ENCODE results near the gene MYOG. TPM values are rescaled to one million over a fixed set of nuclear protein-coding genes. Genes with fewer than 3 reads are reported as not detected.

The MYOG gene
- total and polyA plus RNA-seq, 10 of the 15 experiments (the other 5 are each of a cell fraction or from before 2014, with no cell fraction given): not detected

DNA sequence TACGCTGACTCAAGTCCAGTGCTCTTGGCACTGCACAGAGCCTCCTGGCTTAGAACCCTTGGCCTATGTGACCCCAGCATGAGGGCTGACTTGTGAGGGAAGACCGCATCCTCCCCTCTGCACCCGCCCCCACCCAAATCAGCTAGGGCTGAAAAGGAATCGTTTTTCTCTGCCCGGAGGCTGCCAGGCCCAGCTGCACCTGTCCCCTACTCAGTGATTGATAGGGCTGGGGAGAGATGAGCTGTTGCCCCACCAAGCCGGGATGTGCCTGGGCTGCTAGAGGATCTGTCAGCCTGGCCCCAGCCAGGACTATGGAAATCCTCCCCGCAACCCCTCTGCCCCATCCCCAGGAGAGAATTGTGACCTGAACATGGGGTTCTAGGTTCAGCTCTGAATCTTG, 20.6 kb downstream of the MYOG start:
- FAIRE-seq: no peak
- Histone ChIP-seq H3K9me3 (replicated peaks; ENCODE audit: control insufficient read depth, insufficient read depth, low read length) (no peaks in the 10 kb centered on the region), H3K4me2 (ENCODE audit: control insufficient read depth, insufficient read depth) (no peak overlapping the region), H4K20me1 (ENCODE audit: control insufficient read depth, insufficient read depth) (no peaks in the 10 kb centered on the region), H3K36me3 (ENCODE audit: control insufficient read depth in 2 of 2, insufficient read depth in 2 of 2, low read length in 1 of 2) (no peaks in the 10 kb centered on the region), H2AFZ (ENCODE audit: control insufficient read depth, low read depth, low read length) (no peak overlapping the region), H3K27me3 (replicated peaks in 1 of 2; ENCODE audit: control insufficient read depth in 2 of 2, insufficient read depth in 2 of 2, low read length in 1 of 2) (no peaks in the 10 kb centered on the region), H3K27ac (ENCODE audit: control insufficient read depth, insufficient read depth) (no peak overlapping the region), H3K4me1 (ENCODE audit: control insufficient read depth, insufficient read depth, low read length) (no peaks in the 10 kb centered on the region; the same call in 1 of the 2 replicates), H3K9ac (ENCODE audit: control insufficient read depth, insufficient read depth, low read length) (no peak overlapping the region), H3K79me2 (ENCODE audit: control insufficient read depth, insufficient read depth, low read length) (no peaks in the 10 kb centered on the region), H3K4me3 (no peak overlapping the region)
- no TSS peak for BruUV-seq (replicated peaks)
- ChIA-PET RAD21 (ENCODE audit: unreplicated experiment) (no interaction called here), CTCF (interaction anchor here (0.9 to 1.7 kb wide), 3 partner anchors 13 to 202 kb away, joined by 3 to 5 read pairs (median 5); no protein-coding TSS in a partner anchor), POLR2A (interaction anchor here (0.6 to 1.6 kb wide), 2 partner anchors 26 to 56 kb away, joined by 3 to 5 read pairs; no protein-coding TSS in a partner anchor), SMC1A (ENCODE audit: uncharacterized antibody, unreplicated experiment) (interaction anchor here (1.9 kb wide), 1 partner anchor 26 kb away, joined by 6 read pairs; no protein-coding TSS in a partner anchor)
- 37% methylated on average over 7 of the region's 7 CpGs for WGBS (ENCODE audit: insufficient coverage, insufficient replicate concordance, low lambda C conversion rate, missing lambda C conversion rate)
- TF ChIP-seq, protein P1, sequence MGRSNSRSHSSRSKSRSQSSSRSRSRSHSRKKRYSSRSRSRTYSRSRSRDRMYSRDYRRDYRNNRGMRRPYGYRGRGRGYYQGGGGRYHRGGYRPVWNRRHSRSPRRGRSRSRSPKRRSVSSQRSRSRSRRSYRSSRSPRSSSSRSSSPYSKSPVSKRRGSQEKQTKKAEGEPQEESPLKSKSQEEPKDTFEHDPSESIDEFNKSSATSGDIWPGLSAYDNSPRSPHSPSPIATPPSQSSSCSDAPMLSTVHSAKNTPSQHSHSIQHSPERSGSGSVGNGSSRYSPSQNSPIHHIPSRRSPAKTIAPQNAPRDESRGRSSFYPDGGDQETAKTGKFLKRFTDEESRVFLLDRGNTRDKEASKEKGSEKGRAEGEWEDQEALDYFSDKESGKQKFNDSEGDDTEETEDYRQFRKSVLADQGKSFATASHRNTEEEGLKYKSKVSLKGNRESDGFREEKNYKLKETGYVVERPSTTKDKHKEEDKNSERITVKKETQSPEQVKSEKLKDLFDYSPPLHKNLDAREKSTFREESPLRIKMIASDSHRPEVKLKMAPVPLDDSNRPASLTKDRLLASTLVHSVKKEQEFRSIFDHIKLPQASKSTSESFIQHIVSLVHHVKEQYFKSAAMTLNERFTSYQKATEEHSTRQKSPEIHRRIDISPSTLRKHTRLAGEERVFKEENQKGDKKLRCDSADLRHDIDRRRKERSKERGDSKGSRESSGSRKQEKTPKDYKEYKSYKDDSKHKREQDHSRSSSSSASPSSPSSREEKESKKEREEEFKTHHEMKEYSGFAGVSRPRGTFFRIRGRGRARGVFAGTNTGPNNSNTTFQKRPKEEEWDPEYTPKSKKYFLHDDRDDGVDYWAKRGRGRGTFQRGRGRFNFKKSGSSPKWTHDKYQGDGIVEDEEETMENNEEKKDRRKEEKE (IDR thresholded peaks at IDR 0.05): no peak
- TF ChIP-seq SPI1 (IDR thresholded peaks at IDR 0.05; ENCODE audit: borderline replicate concordance, insufficient read depth, low read depth, low read length): no peak
- TF ChIP-seq FOXM1 (IDR thresholded peaks at IDR 0.05; ENCODE audit: low read depth, low read length): no peak
- no peak for TF ChIP-seq IRF4 (IDR thresholded peaks at IDR 0.05; ENCODE audit: low read depth, low read length)
- no peak for TF ChIP-seq RUNX3 (IDR thresholded peaks at IDR 0.05; ENCODE audit: low read length)
- no peak for TF ChIP-seq NR2F1 (conservative IDR thresholded peaks at IDR 0.05)
- TF ChIP-seq, protein P2, sequence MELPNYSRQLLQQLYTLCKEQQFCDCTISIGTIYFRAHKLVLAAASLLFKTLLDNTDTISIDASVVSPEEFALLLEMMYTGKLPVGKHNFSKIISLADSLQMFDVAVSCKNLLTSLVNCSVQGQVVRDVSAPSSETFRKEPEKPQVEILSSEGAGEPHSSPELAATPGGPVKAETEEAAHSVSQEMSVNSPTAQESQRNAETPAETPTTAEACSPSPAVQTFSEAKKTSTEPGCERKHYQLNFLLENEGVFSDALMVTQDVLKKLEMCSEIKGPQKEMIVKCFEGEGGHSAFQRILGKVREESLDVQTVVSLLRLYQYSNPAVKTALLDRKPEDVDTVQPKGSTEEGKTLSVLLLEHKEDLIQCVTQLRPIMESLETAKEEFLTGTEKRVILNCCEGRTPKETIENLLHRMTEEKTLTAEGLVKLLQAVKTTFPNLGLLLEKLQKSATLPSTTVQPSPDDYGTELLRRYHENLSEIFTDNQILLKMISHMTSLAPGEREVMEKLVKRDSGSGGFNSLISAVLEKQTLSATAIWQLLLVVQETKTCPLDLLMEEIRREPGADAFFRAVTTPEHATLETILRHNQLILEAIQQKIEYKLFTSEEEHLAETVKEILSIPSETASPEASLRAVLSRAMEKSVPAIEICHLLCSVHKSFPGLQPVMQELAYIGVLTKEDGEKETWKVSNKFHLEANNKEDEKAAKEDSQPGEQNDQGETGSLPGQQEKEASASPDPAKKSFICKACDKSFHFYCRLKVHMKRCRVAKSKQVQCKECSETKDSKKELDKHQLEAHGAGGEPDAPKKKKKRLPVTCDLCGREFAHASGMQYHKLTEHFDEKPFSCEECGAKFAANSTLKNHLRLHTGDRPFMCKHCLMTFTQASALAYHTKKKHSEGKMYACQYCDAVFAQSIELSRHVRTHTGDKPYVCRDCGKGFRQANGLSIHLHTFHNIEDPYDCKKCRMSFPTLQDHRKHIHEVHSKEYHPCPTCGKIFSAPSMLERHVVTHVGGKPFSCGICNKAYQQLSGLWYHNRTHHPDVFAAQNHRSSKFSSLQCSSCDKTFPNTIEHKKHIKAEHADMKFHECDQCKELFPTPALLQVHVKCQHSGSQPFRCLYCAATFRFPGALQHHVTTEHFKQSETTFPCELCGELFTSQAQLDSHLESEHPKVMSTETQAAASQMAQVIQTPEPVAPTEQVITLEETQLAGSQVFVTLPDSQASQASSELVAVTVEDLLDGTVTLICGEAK (IDR thresholded peaks at IDR 0.05; ENCODE audit: borderline replicate concordance): no peak
- TF ChIP-seq SMAD5 (IDR thresholded peaks at IDR 0.05; ENCODE audit: low read depth): no peak
- TF ChIP-seq, protein P3, sequence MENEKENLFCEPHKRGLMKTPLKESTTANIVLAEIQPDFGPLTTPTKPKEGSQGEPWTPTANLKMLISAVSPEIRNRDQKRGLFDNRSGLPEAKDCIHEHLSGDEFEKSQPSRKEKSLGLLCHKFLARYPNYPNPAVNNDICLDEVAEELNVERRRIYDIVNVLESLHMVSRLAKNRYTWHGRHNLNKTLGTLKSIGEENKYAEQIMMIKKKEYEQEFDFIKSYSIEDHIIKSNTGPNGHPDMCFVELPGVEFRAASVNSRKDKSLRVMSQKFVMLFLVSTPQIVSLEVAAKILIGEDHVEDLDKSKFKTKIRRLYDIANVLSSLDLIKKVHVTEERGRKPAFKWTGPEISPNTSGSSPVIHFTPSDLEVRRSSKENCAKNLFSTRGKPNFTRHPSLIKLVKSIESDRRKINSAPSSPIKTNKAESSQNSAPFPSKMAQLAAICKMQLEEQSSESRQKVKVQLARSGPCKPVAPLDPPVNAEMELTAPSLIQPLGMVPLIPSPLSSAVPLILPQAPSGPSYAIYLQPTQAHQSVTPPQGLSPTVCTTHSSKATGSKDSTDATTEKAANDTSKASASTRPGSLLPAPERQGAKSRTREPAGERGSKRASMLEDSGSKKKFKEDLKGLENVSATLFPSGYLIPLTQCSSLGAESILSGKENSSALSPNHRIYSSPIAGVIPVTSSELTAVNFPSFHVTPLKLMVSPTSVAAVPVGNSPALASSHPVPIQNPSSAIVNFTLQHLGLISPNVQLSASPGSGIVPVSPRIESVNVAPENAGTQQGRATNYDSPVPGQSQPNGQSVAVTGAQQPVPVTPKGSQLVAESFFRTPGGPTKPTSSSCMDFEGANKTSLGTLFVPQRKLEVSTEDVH (IDR thresholded peaks at IDR 0.05; ENCODE audit: low read depth, partially characterized antibody): no peak
- TF ChIP-seq NFIC (IDR thresholded peaks at IDR 0.05; ENCODE audit: low read depth, low read length): no peak
- TF ChIP-seq RB1 (IDR thresholded peaks at IDR 0.05; ENCODE audit: borderline replicate concordance): no peak
- no peak for TF ChIP-seq WRNIP1 (IDR thresholded peaks at IDR 0.05; ENCODE audit: borderline replicate concordance, low read depth, low read length)
- no peak for TF ChIP-seq KDM1A (IDR thresholded peaks at IDR 0.05; ENCODE audit: borderline replicate concordance)
- TF ChIP-seq SIN3A (IDR thresholded peaks at IDR 0.05; ENCODE audit: low read depth, low read length): no peak
- TF ChIP-seq POLR2AphosphoS5 (IDR thresholded peaks at IDR 0.05; ENCODE audit: low read length): no peak
- in situ Hi-C loops (cut with MboI) (no loop called here), intact Hi-C loops (cut with micrococcal nuclease; ENCODE audit: unreplicated experiment) (no loop called here)
- no peak for ATAC-seq
- DNase-seq (ENCODE audit: low read depth, low spot score): no peak
